Medulla oblongata (tissue), 1 donor: Measurements from ENCODE around the gene TTLL6.
A peak's percentile ranks its signal among the peaks of the same experiment; 100 is the strongest.
"Not testable (repeated sequence)": the region's sequence is repeated elsewhere in the genome, so short reads cannot be mapped to it uniquely, and the experiment has no call there.

ENCODE experiments used
- DNase-seq: peaks from one replicate; pipeline ENCODE4 v3.0.0-alpha.2; 2015; ENCODE audit errors: extremely low spot score

Gene TTLL6

DNA sequence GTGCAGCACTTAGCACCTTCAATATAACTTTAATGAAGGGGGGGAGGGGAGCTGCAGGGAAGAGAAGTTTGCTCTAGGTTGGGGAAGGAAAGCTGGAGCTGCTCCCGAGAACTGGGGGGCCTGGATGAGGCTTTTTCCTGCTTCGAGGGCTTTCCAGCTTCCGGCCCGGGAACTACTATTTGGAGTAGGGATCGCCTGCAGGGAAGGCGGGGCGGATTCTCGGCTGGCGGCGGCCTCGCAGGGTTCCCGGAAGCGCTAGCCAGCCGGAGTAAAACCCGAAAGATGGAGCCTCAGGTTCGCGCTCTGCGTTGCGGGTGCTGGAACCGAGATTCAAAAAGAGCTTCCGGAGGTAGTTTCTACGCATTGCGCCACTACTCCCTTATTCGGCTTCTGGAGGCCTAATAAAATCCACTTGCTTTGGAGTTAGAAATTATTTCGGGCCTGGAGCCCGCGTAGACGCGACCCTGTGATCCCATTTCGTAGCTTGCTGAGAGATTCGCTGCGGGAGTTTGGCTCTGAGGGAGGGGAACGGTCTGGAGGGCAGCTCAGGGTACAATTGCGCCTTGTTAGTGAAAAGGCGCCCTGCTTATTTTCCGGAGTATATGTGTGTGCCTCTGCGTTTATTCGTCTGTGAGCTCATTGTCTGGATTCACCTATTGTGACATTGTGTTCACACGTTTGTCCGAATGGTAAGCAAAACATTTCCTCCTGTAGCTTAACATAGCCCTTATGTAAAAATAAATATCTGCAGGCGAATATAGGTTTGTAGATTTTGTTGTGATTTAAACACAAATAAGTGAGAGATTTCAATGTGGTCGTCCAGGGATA lies 93.4 kb downstream of the TTLL6 start:
- DNase-seq = no peak

DNA sequence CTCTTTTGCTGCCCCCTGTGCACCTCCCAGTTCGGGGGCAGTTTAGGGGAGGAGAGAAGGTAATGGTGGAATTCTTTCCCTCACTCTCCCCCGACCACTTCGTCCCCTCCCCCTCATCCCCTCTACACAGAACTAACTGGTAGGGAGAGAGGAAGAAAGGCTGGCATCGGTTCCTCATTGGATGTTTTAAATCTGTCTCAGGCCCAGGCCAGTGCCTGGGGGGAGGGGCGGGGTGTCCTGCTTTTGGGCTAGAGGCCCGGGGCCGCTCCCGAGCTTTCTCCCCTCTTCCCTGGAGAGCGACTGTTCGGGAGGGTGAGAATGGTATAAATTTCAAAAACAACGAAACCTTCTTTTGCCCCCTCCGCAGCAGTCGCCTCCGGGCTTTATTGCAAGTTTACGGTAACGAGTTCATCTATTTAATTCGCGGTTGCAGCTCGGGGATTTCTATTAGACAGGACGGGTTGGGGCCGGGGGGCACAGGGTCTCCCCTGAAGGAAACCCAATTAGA lies 94.1 kb downstream of the TTLL6 start, which contains the start of gene PRAC2:
Gene PRAC2 (plus strand): TSS at position 271 of the 508 bp plus-strand sequence. CDS start 1,226 bp downstream, outside the sequence.
- peak; percentile 28 for DNase-seq

DNA sequence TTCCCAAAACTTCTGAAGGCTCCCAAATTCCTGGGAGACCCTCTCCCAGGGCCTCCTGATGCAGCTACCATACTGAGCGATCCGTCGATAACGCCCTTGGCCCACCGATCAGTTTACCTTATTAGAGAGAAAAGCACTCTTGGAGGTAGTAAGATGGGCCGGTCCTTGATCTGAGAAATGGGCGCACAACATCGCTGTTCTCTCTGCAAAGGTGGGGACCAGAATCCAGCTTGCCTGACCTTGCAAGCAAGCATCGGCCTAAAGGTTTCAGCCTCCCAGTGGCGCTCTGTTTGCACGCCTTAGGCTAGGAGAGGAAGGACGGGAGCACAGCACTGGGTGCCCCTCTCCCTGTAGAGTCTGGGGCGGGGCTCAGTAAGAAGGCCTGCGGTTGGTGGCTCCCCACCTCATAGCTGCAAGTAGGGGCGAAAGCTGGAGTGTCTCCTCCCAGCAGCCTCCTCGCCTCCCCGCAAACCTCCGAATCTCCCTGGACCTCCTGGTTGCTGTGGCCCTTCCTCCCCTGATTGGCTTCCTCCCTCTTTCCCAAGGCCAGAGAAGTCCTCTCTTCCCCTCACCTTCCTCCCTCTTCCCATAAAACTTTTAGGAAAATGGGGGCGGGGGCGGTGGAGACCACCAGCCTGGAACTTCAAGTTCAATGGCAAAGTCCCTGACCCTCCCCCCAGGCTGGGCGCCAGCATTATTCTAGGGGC lies 94.7 kb downstream of the TTLL6 start, which contains the start of gene PRAC1:
Gene PRAC1 (minus strand): TSS at position 318 of the 707 bp plus-strand sequence. CDS start 126 bp downstream, at position 192.
- no peak for DNase-seq

DNA sequence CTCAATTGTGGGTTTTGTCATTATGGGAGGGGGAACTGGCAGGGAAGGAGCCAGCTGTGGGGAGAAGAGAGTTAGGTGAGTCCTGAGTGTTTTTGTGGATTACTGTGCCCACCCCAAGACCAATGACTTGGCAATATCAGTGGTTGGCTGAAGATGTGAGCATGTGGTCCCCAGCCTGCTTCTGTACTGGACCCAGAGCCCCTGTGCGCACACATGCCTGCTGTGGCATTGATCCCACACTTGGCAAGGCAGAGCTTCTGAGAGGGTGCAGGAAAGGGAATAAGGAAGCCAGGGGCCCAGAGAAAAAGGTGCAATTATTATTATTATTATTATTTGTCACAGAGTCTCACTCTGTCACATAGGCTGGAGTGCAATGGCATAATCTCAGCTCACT lies 96.0 kb downstream of the TTLL6 start:
- no peak for DNase-seq

DNA sequence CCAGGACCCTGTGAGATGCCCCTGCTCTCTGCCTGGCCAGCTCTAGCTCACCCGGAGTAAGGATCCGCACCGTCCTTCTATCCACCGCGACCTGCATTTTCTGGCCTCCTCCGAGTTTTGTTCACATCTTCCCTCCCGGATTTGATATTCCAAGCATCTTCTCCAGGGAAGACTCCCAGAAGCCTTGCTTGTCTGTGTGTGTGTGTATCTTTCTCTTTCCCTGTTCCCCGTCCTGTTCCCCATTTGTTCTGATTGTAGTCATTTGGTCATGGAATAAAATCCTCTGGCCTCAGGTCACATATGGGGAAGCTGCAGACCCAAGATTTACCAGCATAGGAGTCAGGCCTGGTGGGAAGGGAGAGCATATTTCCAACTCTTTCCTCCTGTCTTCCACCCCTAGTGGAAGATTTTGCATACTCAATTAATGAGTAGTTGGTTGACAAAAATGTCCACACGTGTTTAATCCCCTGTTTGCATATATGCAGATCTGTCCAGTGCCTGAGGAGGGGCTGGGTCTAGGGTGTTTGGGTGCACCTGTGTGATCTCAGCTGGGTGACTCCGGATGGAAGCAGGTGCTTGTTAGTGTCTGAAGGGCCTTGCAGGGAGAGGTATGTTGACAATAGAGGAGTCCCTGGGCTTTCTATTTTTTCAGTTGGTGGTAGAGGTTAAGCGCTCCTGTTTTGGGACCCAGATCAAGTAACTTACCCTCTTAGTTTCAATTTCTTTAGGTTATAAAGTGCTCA lies 96.6 kb downstream of the TTLL6 start:
- DNase-seq = no peak

DNA sequence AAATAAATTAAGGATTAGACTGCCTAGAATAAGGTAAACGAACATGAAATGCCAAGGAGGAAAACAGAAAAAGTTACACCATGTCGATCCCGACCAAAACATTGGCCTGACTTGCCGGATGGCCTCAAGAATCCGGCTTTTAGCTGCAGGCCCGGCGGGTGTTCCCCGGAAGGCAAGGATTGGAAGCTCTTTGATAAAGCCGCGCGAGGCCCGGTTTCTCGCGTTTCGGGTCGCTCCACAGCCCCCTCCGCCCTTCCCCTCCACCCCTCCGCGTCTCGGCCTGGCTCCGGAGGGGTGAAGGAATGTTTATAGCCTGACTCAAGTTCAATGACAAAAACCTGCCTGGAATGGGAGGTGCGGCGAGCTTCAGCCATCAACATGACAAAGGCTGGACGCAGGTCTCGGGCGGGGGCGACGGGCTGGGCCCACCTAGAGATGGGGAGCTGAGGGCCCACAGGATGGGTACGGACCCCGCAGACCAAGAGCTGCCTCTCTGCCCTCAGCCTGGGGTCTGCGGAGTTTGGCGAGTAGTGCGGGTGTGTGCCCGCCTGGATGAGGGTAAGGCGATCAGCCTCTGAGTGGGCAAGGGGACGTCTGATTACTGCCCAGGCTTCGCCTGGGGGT lies 97.3 kb downstream of the TTLL6 start:
- no peak for DNase-seq

DNA sequence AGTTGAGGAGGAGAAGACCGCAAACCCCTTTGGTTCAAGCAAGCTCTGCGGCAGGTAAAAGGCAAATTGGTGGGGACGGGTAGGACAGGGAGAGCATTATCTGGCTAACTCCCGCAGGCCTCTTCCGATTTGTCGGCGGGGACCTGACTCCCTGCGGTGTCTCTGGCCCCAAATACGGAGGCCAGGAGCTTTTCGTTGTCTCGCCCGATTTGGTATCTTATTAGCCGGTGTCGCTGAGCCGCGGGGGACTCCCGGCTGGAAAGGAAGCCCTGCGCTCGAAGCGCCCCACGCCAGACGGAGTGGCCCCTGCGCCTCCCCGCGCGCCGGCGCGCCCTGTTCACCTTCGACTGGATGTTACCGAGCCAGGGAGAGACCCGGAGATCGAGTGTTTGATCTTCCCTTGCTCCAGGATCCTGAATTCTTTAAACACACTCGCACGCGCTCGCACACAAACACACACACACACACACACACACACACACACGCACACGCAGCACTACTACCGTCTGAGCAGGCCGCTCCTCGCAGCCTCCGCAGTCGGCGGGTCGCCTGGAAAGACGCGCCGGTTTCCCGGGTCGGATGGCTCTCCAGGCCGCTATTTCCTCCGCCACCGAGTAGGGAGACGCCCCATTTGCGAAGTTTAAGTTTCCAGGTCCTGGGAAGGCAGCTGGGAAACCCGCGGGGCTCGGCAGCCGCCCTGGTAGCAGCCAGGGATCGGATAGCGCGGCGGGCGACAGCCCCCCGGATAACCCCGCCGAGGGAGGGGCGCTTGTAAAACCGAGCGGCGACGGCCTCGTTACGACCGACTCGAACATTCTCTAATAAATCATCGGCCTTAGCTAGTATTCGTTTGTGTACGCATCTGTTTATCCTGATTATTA lies 98.0 kb downstream of the TTLL6 start:
- DNase-seq = no peak

DNA sequence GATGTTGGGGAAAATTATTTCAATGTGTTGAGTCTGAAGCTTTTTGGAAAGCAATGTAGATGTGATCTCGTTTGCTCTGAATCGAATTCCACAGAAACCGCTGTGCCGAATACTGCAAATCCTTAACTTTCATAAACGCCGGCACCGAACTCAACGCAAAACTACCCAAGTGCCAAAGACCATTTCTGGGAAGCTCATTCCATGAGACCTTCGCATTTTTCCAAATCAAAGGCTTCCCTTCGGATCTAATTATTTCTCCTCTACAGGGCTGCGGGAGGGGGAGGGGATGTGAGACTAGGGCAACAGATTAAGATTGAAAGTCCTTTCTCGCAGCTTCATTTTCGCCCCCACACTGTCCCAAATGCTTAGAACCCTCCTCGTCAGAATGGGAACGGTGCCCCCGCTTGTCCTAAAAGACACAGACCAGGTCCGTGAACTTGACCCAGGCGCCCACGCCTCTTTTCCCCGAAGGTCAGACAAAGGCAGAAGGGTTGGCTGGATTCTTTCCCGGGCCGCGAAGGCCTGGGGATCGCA lies 98.7 kb downstream of the TTLL6 start:
- DNase-seq = no peak

DNA sequence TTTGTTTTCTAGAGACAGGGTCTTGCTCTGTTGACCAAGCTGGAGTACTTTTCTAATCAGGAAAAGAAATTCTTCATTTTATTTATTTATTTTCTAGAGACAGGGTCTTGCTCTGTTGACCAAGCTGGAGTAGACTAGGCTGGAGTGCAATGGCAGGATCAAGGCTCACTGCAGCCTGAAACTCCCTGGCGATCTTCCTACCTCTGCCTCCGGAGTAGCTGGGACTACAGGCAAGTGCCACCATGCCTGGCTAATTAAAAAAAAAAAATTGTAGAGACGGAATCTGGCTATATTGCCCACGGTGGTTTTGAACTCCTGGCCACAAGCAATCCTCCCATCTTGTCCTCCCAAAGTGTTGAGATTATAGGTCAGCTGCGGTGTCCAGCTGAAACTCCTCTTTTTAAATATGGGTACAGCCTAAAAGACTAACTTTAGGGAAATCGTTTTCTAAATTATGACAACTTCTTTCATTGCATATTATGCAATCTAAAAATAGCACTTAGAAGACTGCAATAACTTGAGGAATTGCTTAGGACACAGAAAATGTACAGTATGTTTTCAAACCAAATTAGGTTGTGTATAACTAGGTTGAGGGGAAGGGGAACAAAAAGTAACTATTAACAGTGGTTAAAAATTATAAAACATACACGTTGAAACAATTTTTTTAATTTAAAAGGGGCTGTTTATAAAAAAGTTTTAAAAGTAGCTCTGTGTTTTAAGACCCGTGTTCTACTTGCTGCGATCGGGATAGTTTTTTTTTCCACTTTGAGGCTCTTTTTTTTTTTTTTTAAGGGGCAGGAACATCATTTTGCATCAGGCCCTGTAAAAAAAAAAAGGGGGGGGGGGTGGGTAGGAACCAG lies 99.4 kb downstream of the TTLL6 start:
- no peak for DNase-seq

DNA sequence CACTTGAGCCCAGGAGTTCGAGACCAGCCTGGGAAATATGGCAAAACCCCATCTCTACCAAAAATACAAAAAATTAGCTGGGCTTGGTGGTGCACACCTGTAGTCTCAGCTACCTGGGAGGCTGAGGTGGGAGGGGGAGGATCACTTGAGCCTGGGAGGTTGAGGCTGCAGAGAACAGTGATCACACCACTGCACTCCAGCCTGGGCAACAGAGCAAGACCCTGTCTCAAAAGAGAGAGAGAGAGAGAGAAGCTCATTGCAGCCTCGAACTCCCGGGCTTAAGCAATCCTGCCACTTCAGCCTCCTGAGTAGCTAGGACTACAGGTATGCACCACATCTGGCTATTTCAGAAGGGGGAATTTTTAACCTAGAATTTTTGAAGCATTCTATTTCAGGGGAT lies 100.5 kb downstream of the TTLL6 start:
- not testable (repeated sequence) for DNase-seq

DNA sequence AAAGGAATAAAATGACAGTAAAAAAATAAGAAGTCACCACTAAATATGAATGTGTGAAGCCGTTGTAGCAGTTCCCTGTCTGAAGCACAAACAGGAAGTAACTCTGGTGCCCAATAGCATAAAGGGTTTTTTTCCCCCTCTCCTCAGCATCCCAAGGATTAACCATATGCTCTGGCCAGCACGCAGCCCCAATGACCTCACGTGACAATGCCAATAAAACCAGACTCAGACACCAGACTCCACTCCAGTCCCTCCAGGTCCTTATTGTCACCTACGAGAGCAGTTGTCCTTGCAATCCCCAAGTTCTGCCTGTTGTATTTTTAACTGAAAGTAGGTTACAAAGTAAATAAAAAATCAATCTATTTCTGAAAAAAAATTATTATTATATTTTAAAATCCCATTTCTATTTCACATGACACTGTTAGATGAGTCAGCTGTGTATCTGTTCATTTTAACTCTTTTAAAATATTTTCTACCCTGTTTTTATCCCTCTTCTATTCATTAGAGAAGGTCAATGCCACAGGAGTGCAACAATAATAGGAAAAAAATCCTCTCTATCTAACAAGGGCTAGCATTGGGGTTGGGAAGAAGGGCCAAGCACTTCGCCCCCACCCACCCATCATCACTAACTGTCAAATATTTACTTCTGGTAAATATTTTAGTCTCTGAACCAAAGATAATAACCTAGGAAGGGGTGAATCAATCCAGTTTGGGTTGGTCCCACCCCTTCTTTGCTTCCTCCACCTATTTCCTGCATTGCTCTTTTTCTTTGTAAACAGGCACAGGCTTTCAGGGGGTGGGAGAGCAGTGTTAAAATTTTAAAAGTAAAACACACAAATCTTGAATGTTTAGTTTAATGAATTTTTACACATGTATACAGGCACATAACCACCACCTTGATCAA lies 101.3 kb downstream of the TTLL6 start:
- no peak for DNase-seq
